Measurements from ENCODE around the gene RAPSN.

RAPSN gene

GRCh38 chr11:47448566-47449427, at the start of gene RAPSN:
TSS of gene RAPSN (minus strand) at chr11:47449136. CDS start at chr11:47448964, 172 bp downstream.
- no peak for DNase-seq (ENCODE audit: low read depth)
- H3K4me3 ChIP-seq (ENCODE audit: low read depth, low read length) = peak within 1 kb of the TSS; percentile 52

DNA sequence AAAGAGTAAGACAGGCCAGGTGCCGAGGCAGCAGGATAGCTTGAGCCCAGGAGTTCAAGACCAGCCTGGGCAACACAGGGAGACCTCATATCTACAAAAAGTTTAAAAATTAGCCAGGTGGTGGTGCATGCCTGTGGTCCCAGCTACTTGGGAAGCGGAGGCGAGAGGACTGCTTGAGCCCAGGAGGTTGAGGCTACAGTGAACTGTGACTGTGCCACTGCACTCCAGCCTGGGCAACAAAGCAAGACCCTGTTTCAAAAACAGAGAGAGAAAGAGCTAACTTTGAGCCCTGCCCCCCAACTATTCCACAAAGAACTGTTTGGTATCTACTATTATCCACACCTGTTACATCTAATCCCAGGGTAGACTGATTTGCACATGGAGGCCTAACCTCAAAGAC, 49.2 kb upstream of the RAPSN start:
- H3K4me3 ChIP-seq (ENCODE audit: low read depth, low read length) = no peak overlapping the region
- no peak for DNase-seq (ENCODE audit: low read depth)

GRCh38 chr11:47496808-47497207, 47.9 kb upstream of the RAPSN start:
- DNase-seq (ENCODE audit: low read depth) = no peak
- H3K4me3 ChIP-seq (ENCODE audit: low read depth, low read length) = no peak overlapping the region

DNA sequence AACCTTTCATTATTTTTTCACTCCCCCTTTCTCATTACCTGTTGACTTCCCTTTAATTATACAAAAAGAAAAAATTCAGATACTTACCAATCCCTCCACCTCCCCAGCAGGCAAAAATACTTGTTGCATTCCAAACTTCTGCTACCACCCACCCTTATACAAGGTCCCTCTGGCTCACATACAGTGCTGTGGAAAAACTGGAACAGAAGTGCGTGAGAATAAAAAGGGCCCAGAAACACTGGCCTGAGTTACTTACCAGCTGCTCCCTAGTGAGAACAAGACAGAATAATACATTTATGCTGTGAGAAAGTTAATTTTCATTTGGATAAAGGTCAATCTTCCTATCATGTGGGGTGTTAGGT, 46.9 kb upstream of the RAPSN start:
- H3K4me3 ChIP-seq (ENCODE audit: low read depth, low read length) = no peak overlapping the region
- no peak for DNase-seq (ENCODE audit: low read depth)

GRCh38 chr11:47495011-47495855, 46.3 kb upstream of the RAPSN start:
- peak; percentile 64 for DNase-seq (ENCODE audit: low read depth)
- no peak overlapping the region for H3K4me3 ChIP-seq (ENCODE audit: low read depth, low read length)

DNA sequence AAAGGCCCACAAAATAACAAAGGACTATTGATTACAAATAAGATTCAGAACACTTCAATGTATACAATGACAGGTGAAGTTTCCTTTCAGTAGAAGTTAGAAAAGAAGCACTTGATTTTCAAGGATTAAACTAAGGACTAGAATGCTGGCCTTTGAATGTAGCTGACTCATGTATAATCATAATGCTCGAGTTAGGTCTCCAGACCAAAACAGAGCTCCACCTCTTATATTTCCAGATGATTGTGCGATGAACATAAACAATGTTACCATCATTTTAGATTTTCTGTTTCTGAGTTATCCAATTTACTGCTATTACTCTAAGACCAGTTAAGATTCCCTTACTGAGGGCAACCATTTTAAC, 40.4 kb upstream of the RAPSN start:
- no peak for DNase-seq (ENCODE audit: low read depth)
- no peak overlapping the region for H3K4me3 ChIP-seq (ENCODE audit: low read depth, low read length)

DNA sequence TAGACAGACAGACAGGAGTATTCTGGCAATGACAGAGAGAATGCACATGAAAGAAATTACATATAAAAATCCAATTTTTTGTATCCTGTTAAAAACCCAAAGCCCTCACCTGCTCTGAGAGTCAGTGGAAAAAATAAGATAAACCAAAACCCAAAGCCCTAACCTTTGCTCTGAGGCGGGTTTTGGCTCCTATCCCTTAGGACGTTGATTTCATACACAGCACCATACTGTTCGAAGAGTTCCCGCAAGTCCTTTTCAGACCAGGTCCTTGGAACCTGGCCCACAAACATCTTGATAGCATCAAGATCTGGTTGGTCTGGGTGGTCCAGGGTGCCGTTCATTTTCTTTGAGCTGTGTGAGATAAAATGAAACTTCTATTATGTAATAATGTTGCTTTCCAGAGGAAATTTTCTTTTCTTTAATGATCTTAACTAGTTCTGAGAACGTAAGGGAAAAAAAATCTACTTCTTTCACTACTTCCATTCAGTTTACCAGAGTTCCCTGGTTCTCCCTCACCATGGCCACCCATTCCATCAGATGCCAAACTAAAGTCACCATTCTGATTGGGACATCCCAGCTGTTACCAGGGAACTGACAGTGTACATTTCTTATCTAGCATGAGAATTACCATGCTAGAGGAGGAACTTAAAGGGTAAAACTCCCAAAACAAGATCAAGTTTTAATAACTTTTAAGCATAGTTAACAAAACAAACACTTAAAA, 39.9 kb upstream of the RAPSN start:
- no peak overlapping the region for H3K4me3 ChIP-seq (ENCODE audit: low read depth, low read length)
- no peak for DNase-seq (ENCODE audit: low read depth)

- no peak overlapping the region for H3K4me3 ChIP-seq (ENCODE audit: low read depth, low read length)
- DNase-seq (ENCODE audit: low read depth) = no peak
Measured at GRCh38 chr11:47488111-47488510, 39.2 kb upstream of the RAPSN start.

GRCh38 chr11:47487421-47487820, 38.5 kb upstream of the RAPSN start:
- H3K4me3 ChIP-seq (ENCODE audit: low read depth, low read length) = no peak overlapping the region
- no peak for DNase-seq (ENCODE audit: low read depth)

GRCh38 chr11:47485107-47485506, 36.2 kb upstream of the RAPSN start:
- no peak overlapping the region for H3K4me3 ChIP-seq (ENCODE audit: low read depth, low read length)
- DNase-seq (ENCODE audit: low read depth) = no peak

GRCh38 chr11:47483457-47483856, 34.5 kb upstream of the RAPSN start:
- H3K4me3 ChIP-seq (ENCODE audit: low read depth, low read length) = no peak overlapping the region
- no peak for DNase-seq (ENCODE audit: low read depth)

DNA sequence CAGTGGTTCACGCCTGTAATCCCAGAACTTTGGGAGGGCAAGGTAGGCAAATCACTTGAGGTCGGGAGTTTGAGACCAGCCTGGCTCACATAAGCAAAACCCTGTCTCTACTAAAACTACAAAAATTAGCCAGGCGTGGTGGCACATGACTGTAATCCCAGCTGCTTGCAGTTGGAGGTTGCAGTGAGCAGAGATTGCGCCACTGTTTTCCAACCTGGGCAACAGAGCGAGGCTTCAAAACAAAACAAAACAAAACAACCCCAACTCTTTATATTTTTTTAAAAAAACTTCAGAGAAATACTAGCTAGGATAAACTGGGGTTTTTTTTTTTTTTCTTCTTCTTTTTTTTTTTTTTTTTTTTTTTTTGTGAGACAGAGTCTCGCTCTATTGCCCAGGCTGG, 31.8 kb upstream of the RAPSN start:
- no peak for DNase-seq (ENCODE audit: low read depth)
- H3K4me3 ChIP-seq (ENCODE audit: low read depth, low read length) = no peak overlapping the region

DNA sequence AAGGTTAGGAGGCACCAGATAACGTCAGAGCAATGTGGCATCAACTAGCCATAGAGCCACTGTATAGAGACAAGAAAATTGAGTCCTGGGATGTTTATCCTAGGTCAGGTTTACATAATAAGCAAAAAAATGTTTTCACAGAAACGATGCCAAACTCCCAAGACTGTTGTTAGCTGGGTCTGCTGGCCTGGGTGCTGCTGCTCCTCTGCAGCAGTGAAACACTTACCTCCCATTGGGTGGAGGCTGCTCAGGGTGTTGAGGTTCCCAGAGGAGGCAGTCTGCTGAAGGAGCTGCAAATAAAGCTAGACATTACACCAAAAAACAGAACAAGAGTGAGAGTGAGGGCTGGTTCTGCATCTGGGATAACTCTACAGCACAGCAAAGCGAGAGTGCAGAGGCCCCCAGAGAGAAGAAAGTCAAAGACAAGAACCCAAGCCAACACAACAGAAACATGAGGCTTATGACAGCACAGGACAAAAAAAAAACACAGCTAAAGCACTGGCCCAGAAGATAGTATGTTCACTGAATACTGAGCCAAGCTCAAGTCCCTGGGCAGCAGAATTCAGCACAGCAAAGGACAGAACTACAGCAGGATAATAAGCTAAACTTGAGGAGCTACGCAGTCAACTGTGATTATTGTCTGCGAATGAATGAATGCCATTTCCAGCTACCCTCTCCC, 29.9 kb upstream of the RAPSN start:
- no peak for DNase-seq (ENCODE audit: low read depth)
- no peak overlapping the region for H3K4me3 ChIP-seq (ENCODE audit: low read depth, low read length)

GRCh38 chr11:47477753-47478152, 28.8 kb upstream of the RAPSN start:
- no peak for DNase-seq (ENCODE audit: low read depth)
- H3K4me3 ChIP-seq (ENCODE audit: low read depth, low read length) = no peak overlapping the region

DNA sequence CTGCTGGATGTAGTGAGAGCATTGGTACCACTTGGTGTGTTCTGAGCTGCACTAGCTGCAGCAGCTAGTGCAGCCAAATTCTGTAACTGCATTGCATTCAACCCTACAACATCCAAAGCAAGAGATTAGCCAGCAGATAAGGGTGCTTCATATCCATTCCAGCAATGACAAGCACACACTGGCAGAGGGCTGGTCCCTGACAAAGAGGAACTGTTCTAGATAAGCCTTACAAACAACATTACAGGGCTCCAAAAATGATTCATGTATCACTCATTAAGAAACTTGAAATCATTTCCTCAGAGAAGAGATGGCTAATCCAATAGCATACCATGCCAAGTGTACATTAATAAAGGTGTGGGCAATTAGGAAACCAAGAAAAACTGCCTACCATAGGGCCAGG, 28.4 kb upstream of the RAPSN start:
- no peak overlapping the region for H3K4me3 ChIP-seq (ENCODE audit: low read depth, low read length)
- DNase-seq (ENCODE audit: low read depth) = no peak

- H3K4me3 ChIP-seq (ENCODE audit: low read depth, low read length) = no peak overlapping the region
- no peak for DNase-seq (ENCODE audit: low read depth)
Measured at GRCh38 chr11:47470671-47471070, 21.7 kb upstream of the RAPSN start.

- no peak overlapping the region for H3K4me3 ChIP-seq (ENCODE audit: low read depth, low read length)
- DNase-seq (ENCODE audit: low read depth) = no peak
Measured at GRCh38 chr11:47469361-47470179, 20.6 kb upstream of the RAPSN start.

GRCh38 chr11:47468598-47469214, 19.8 kb upstream of the RAPSN start:
- H3K4me3 ChIP-seq (ENCODE audit: low read depth, low read length) = no peak overlapping the region
- no peak for DNase-seq (ENCODE audit: low read depth)

Data from skeletal muscle cell (primary cell).